Stimulated activated naive CD8-positive, alpha-beta T cell treated with anti-CD3 and anti-CD28 coated beads, Interleukin-15, Interleukin-2, amounts not matched to agents 100 U/mL and 50 U/mL, for 24 hours (primary cell): ENCODE measurements around the gene MORN5.
A peak's percentile ranks its signal among the peaks of the same experiment; 100 is the strongest.

Source experiments
- ATAC-seq: fragments of 150-1000 bp; cut with Tn5 transposase; one replicate; pipeline ENCODE4 v1.10.0; 2021
- DNase-seq: peaks from one replicate; pipeline ENCODE4 v3.0.0; 2021

Gene MORN5

GRCh38 chr9:122192261-122192875 is 32.7 kb downstream of the MORN5 start:
- DNase-seq, result no peak
- no peak for ATAC-seq

- DNase-seq (no peak), ATAC-seq (peak; percentile 10)
Observed at GRCh38 chr9:122192914-122193525, 33.3 kb downstream of the MORN5 start.

- DNase-seq (no peak), ATAC-seq (no peak)
Observed at GRCh38 chr9:122193651-122194050, 33.9 kb downstream of the MORN5 start.

- no peak for DNase-seq
- no peak for ATAC-seq
Observed at GRCh38 chr9:122195875-122196274, 36.2 kb downstream of the MORN5 start.

GRCh38 chr9:122197426-122197825 is 37.7 kb downstream of the MORN5 start:
- ATAC-seq, result no peak
- no peak for DNase-seq

- DNase-seq (no peak), ATAC-seq (no peak)
Observed at GRCh38 chr9:122197882-122198281, 38.2 kb downstream of the MORN5 start.

GRCh38 chr9:122200960-122201595 is 41.4 kb downstream of the MORN5 start:
- DNase-seq, result no peak
- ATAC-seq, result no peak

- ATAC-seq (peak; percentile 50), DNase-seq (no peak)
Observed at GRCh38 chr9:122201641-122202040, 41.9 kb downstream of the MORN5 start.

- DNase-seq, result no peak
- no peak for ATAC-seq
Observed at GRCh38 chr9:122202111-122202510, 42.4 kb downstream of the MORN5 start.

- no peak for DNase-seq
- no peak for ATAC-seq
Observed at GRCh38 chr9:122204055-122204454, 44.3 kb downstream of the MORN5 start.

GRCh38 chr9:122204491-122204890 is 44.8 kb downstream of the MORN5 start:
- DNase-seq (no peak), ATAC-seq (no peak)

- ATAC-seq, result no peak
Observed at GRCh38 chr9:122205176-122205575, 45.5 kb downstream of the MORN5 start.

GRCh38 chr9:122206118-122207046 is 46.7 kb downstream of the MORN5 start:
- ATAC-seq (no peak), DNase-seq (no peak)

More at GRCh38 chr9:122205176-122205575, 45.5 kb downstream of the MORN5 start:
- DNase-seq, result no peak

GRCh38 chr9:122207096-122207495 is 47.4 kb downstream of the MORN5 start:
- no peak for DNase-seq
- ATAC-seq, result no peak

- DNase-seq, result no peak
- no peak for ATAC-seq
Observed at GRCh38 chr9:122209451-122209850, 49.7 kb downstream of the MORN5 start.

- DNase-seq, result no peak
- ATAC-seq, result no peak
Observed at GRCh38 chr9:122212473-122213004, 52.8 kb downstream of the MORN5 start.

GRCh38 chr9:122213102-122213588 is 53.4 kb downstream of the MORN5 start:
- ATAC-seq (no peak), DNase-seq (no peak)

- DNase-seq (peak; percentile 70), ATAC-seq (peak; percentile 66)
Observed at GRCh38 chr9:122213589-122214413, 54.1 kb downstream of the MORN5 start.

- no peak for DNase-seq
- ATAC-seq, result no peak
Observed at GRCh38 chr9:122214507-122214906, 54.8 kb downstream of the MORN5 start.

GRCh38 chr9:122215663-122216062 is 56.0 kb downstream of the MORN5 start:
- ATAC-seq, result no peak
- DNase-seq, result no peak

GRCh38 chr9:122216138-122216797 is 56.6 kb downstream of the MORN5 start:
- ATAC-seq (no peak), DNase-seq (no peak)
